Hematopoietic multipotent progenitor cell treated with erythropoietin and hydrocortisone succinate and interleukin-3 and kit ligand, for 6 days (in vitro differentiated cells): Measurements from ENCODE around the gene NEK2.
"Not testable (repeated sequence)": the region's sequence is repeated elsewhere in the genome, so short reads cannot be mapped to it uniquely, and the experiment has no call there.

Experiments
- DNase-seq: peaks from one replicate; pipeline ENCODE4 v3.0.0-alpha.2; 2015

NEK2 gene

DNA sequence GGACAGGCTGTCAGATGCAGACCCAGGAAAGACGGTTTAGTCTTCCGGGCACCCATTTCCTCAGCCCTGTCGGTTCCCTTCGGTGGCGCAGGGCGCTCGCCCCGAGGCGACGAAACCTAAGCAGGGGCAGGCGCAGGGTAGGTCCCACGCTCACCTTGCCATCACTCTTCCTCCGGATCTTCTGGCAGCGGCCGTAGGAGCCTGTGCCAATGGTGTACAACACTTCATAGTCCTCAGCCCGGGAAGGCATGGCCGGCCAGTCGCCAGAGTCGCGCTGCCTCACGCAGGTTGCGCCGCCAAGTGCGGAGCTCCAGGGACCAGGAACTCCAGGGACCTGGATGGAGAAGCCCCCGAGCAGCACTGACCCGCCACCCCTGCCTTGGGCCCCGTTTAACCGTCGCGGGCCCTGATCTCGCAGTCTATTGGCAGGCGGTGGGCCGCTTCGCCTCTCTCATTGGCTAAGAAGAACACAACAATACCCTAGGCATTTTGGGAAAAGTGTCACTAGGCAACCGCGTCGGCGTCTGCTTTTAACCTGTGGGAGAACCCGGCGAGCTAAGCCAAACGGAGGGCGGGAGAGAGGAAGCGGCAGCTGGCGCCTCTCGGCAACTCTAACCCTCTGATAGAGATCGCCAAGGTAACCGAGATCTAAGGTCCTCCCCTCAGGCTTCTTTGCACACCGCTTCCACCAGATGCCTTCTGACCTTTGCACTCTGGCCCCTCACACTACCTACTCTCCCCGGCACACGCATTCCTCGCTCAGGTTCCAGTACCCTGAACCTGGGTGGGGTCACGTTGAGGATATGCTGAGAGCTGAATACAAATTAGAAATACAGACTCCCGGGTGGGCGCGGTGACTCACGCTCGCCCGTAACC lies at the start of gene NEK2:
TSS of gene NEK2 (minus strand) at position 392 of the 876 bp plus-strand sequence. CDS start at position 250, 142 bp downstream.
- peak; percentile 97 for DNase-seq

DNA sequence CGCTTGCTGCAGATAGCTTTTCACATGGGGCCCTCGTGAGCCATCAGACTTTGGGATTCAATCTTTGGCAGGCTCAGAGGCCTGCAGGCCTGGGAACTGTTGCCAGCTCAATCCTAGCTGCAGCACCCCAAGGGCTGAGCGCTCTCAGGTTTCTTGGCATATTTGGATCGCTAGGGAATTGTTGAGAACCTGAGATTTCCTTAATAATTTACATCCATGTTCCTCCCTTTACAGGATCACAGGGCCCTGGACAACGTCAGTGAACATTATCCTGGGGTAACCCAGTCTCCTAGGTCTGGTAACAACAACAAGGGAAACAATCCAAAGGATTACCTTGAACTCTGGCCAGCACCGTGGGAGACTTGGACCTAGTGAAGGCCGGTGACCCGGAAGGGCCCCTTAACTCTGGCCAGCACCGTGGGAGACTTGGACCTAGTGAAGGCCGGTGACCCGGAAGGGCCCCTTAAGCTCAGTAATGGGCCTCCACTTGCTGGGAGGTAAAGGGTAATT lies 49.3 kb upstream of the NEK2 start:
- DNase-seq, result no peak

DNA sequence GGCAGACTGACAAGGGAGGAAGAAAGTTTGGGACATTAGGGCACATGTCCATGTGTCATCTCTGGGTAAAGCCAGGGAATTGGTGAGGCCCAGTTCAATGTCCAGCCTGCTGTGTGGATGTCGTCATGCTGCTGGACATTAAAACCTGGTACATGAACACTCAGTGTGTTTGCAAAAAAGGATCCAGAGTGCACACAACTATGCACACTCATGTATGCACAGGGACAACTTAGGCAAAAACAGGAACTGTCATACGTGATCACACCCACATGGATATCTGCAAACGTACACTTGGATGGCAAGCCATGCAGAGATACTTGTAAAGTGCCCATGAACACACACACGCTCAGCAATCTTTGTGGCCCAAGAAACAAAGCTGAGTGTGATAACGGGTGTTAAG lies 47.9 kb upstream of the NEK2 start:
- DNase-seq, result peak; percentile 9

DNA sequence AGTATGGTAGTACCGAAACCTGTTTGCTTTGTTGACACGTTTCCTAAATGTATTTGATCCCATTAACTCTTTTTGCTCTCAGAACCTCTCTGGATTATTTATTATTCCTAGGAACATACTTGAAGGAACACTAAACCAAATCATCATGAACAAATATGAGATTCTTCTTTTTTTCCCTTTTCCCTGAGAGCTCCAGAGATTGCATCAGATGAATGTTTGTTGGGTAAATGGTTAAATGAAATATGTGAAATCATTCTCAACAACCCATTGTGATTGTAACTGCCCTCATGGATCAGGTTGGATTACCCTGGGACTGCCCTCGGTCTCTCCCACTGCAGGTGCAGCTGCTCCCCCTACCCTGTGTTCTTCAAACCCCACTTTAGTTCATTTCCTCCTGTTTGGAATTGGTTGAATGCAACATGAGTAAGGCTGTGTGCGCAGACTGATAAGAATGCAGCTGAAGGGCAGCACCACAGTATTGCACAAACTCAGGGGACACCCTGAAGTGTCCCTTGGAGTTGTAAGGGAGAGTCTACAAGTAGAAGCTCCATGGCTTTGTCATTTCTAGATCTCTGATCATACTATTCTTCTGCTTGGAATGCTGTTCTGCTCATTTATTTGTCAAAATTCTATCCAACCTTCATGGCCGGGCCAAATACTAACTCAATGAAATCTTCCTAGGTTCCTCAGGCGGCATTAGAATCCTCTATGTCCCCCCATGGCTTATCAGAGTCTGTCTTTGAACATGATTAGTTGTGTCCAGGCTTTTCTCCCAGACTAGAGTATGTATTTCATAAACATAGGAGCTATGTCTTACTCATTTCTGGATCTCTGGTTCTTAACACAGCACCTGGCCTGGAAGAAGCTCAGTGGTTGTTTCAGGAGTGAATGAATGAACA lies 47.1 kb upstream of the NEK2 start:
- DNase-seq, result peak; percentile 29

DNA sequence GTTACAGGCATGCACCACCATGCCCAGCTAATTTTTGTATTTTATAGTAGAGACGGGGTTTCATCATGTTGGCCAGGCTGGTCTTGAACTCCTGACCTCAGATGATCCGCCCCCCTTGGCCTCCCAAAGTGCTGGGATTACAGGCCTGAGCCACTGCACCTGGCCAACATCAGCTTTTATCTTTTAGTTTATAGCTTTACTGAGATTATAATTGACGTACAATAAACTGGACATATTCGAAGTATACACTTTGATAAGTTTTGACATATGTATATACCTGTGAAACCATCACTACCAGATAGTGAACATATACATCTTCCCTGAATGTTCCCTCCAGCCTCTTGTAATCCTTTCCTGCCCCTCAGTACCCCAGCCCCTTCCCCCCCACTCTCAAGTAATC lies 41.1 kb upstream of the NEK2 start:
- DNase-seq, result not testable (repeated sequence)

DNA sequence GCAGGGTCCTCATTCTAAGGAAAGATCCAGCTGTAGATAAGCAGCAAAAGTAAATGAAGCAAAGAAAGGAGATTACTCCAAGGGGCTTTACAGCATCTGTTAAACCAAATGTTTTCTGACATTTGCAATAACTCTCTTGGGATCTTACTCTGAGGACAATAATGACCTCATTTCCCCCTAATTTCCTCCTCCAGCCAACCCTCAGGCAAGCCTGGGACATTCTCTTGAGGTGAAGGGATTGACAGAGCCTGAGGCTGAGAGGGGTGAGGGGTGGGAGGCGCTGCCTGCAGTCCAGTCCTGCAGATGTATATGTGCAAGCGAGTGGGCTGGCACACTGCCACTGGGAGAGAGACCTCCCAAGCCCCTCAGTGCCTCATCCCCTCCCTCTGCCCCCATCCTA lies 40.5 kb upstream of the NEK2 start:
- DNase-seq, result no peak

DNA sequence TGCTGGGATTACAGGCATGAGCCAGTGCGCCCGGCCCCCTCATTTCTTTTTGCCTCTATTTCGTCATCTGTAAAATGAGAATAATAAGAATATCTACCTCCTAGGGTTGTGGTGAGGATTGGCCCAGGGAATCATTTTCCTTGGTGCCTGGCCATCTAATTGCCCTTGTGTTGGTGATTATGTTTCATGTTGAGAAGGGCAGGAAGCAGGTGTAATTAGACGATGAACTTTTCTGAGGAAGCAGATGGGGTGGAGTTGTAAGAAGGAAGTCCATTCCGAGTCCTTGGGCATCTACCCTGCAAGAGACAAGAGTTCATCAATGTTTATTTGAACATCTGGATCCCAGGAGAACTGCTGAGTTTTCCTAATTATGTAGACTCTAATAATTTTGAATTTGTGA lies 38.7 kb upstream of the NEK2 start:
- DNase-seq, result no peak

DNA sequence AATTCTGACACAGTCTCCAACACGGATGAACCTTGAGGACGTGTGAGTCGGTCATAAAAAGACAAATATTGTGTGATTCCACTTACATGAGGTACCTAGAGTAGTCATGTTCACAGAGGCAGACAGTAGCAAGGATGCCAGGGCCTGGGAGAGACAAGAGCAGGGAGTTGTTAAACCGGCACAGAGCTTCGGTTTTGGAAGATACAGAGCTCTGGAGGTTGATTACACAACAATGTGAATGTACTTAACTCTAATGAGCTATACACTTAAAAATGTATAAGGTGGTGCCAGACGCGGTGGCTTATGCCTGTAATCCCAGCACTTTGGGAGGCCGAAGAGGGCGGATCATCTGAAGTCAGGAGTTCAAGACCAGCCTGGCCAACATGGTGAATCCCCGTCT lies 37.8 kb upstream of the NEK2 start:
- DNase-seq, result no peak

DNA sequence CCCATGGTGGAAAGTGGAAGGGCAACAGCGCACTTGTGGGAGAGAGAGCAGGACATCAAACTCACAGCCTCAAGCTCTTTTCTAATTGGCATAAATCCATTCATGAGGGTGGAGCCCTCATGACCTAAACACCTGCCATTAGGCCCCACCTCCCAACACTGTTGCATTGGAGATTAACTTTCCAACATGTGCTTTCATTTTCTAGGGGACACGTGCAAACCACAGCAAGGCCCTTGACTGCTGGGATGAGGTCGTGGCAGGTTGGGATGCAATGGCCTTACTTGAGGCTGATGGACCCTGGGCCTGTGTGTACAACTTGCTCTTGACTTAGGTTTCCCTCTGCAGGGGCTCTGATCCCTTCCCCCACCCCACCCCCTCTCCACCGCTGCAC lies 35.9 kb upstream of the NEK2 start:
- peak; percentile 9 for DNase-seq

DNA sequence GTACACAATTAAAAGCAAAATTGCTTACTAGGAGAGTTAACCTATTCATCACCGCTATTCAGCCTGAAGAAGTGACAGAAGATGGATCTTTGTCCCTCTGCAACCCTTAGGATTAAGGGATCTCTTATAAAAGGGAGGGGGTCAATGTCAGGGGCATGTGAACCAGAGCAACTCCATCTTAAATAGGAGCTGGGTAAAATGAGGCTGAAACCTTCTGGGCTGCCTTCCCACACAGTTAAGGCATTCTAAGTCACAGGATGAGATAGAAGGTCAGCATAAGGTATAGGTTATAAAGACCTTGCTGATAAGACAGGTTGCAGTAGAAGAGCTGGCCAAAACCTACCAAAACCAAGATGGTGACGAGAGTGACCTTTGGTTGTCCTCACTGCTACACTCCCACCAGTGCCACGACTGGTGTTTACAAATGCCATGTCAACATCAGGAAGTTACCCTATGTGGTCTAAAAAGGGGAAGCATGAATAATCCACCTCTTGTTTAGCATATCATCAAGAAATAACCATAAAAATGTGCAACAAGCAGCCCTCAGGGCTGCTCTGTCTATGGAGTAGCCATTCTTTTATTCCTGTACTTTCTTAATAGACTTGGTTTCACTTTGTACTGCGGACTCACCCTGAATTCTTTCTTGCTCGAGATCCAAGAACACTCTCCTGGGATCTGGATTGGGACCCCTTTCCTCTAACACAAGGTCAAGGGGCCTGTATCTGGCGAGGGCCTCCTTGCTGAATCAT lies 35.3 kb upstream of the NEK2 start:
- DNase-seq, result peak; percentile 9

DNA sequence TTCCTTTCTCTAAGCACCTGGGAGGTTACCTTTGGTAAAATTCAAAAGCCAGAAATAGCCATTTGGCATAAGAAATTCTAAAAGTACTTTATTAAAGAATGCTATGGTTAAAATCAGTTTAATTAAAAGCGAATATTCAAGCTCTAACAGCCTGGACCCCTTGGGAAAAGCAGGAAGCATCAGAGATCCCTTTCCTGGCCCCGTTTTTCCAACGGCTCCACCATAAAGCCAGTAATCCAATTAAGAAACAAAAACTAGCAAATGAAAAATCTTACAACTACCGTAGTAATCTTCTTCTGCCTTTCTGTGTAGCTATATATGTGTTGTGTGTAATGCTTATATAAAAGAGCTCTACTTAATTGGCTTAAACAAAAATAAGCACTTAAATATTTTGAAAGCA lies 33.5 kb upstream of the NEK2 start:
- DNase-seq, result no peak

DNA sequence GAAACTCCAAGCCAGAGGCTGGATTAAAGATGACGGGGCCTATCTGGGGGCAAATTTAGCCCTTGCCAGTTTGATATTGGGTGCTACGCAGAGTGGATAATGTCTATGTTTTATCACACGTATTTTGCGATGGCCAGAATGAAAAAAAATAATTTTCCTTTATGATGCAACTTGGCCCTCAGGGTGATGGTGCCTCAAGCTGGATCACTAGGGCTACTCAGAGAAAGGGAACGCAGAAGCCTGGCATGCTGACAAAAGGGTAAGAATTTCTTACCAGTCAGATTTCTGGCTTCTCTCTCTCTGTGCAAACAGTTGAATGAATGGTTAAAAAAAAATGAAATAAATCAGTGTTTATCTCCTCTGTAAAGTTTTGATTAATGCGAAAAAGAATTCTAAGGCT lies 32.6 kb upstream of the NEK2 start:
- DNase-seq, result no peak

DNA sequence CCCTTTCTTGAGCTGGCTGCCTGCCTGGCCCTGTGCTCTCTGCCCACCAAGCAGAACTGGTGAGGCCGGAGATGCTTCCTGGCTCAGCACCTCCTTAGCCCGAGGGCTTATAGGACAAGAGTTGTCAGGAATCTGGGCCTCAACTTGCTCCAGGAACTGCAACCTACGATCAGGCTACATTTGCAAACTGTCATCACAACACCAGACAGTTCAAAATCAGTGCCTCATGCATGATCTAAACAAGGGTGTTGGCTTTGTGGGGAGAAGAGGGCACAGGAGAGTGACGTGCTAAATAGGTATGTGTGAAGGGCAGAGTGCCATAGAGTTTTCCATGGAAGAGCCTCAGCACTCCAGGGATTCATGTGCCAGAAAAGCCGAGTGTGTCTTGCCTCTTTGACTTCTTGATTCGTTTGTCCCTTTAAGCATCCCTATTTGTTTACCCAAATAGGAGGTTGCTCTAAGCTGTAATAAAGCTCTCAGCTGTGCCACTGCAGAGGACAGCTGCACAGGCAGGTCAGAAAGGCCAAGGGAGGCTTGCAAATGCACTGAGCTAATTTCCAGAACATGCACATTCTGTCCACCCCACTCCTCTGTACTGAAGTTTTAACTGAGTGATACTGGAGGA lies 30.2 kb upstream of the NEK2 start:
- no peak for DNase-seq

DNA sequence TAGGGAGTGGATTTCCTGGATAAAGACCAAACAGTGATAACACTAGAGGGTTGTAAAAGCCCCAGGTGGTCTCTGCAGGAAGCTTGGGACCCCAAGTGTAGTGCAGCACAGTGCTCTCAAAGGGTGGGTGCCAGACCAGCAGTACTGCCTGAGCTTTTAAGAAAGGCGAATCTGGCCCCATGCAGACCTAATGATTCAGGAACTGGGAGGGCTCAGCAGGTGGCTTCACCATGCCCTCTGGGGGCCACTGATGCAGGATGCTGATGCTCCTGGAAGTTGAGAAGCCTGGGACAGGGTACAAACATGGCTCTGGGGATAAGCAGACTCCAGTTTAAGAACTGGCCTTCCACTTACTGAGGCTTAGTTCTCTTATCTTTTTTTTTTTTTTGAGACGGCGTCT lies 29.1 kb upstream of the NEK2 start:
- no peak for DNase-seq

DNA sequence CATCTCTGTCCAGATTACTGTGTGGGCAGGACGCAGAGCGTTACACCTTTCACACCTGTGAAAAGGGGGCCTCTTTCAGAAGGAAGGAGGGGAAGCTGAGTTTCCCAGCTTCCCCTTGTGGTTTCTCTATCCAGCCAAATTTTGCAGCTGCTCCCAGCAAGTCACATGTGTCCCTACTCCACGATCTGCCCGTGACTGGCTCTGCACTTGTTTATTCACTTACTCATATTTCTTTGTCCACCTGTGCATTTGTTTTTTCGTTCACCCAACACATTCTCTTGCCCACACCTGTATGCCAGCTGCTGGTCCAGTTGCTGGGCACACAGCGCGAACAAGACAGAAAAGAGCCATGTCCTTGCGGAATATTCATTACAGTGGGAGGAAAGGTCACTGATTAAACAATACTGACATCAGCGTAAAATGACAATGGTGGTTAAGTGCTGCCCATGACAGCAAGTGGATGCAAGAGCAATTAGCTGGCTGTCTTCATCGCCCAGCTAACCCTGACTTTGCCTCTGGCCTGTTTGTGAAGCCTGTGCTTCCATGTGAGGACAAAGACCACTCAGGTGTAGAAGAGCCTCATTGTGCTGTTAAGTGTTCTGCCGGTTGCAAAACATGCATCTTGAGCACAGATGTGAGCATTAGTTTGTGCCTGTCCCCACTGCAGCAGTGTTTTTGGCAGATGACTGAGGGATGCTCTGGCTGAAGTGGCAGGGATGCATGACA lies 28.6 kb upstream of the NEK2 start:
- no peak for DNase-seq

DNA sequence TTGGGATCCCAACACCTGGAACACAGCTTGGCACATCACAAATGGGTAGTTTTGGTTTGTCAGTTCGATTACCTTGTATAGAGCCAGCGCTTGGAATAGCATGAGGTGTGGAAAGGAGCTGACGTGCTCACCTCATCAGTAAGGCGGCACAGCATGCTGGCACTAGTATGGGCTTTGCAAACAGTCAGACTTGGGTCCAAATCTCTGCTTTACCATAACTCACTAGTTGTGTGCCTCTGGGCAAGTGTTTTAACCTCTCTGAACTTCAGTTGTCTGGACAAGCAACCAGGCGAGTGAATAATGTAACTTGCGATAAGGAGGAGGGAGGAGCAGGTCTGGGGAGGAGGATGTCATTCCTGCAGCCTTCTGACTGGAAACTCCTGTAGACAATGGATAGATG lies 26.3 kb upstream of the NEK2 start:
- no peak for DNase-seq

DNA sequence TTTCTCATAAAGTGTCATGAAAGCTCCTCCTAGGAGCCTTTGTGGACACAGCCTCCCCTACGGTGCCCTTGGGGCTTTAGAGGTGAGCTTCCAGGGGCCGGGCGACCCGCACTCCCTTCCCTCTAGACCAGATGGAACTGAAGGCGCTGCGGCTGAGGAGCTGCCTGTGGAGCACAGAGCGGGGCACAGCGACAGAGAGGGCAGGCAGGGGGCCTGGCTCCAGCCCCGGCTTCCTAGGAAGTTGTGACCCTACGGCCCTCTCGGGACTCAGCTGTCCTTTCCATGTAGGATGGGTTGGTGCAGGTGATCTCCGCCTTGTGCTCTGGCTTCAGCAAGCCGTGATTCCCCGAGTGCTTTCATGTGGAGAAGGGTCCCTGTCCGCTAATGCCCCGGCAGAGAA lies 23.6 kb upstream of the NEK2 start:
- no peak for DNase-seq

DNA sequence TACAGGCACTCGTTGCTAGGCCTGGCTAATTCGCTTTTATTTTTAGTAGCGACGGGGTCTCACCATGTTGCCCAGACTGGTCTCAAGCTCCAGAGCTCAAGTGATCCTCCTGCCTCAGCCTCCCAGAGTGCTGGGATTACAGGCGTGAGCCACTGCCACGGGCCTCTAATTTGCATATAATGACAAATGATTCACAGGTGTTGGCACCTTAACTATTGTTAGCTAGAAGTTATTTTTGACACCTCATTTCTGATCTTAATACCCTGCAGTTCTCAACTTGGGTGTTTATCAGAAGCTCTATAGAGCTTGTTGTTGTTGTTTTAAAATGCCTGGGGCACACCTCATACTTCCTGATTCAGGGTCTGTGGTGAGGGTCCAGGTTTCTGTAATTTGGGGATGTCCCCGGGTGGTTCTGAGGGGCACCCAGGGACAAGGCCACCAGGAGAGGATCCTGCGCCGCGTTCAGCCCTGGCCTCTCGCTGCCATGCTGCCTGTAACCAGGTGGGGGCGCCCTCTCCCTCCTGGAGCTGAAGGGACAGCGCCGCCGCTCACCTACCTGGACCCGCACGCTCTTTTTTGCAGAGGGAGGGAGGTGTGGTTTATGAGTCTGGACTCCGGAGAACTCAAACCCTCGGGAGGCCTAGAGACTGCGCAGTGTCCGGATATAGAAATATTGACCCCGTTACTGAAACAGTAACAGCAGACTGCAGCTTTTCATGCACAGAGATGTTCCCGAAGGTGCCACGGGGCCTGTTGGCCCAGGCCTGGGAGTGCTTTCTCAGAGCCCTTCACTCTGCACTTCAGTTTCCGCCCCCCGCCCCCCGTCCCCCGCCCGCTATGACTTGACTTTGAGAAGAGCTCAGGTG lies 23.0 kb upstream of the NEK2 start:
- peak; percentile 79 for DNase-seq

DNA sequence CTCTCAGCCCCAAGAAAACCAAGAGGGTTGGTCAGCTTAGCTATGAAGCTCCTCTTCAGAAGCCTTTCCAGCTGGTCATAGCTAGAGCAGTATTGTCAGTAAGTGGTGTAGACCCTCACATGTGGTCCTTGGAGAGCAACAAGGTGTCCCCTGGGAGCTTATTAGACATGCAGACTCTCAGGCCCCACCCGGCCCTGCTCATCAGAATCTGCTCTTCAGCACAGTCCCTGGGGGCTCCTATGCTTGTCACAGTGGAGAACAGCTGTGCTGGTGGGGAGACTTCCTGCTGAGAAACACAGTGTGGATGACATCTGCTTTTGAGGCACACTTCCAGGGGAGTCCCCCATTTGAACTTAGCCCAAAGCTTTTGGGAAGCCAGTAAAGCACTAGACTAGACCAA lies 21.9 kb upstream of the NEK2 start:
- DNase-seq, result no peak

DNA sequence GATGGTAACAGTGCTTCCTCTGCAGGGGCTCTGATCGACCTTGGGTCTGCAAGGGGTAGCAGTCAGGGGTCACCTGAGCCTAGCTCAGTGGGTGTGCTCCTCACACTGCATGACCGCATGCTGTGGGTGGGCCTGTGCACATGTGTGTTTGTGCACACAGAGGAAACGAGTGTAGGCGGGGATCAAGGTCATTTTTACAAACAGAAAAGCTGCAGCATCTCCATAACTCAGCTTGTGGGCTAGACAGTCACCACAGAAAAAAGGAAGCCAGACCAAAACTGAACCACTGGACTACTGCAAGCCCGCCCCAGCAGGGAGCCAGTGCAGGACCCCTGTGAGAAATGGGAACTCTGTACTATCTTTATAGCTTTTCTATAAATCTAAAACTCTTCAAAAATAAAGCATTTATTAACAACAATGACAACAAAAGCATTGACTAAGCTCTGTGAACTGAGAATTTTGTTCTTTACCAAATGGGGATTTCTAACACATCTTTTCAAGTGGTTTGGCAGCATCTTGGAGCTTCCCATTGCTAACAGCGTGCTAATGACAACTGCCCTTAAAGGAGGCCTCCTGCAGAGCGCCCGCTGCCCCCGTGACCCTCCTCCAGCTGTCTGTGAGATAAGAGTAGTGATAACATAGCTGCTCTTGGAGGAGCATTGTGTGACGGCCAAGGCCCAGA lies 19.9 kb upstream of the NEK2 start:
- DNase-seq, result peak; percentile 29
